ENCODE measurements around the gene TSPAN12. TPM values are rescaled to one million over a fixed set of nuclear protein-coding genes. Genes with fewer than 3 reads are reported as not detected.

Gene TSPAN12
- total and polyA plus RNA-seq, 5 experiments from 2014 or later, result not detected

DNA sequence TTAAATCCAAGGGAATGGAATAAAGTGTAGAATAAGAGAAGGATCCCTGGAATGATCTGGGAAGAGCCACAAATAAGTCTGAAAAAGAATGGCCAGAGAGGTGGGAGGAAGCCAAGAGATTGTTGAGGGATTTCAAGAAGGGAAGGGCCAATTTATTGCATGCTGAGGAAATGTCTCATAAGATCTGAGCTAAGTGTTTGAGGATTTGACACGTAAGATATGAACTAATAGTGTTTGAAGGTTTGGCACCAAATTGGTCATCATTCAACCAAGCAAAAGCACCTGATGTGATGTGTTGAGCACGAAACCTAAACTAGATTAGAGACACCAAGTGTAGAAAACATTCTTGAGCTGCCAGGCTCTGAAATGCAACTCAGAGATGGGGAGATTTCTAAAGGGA, 97.9 kb downstream of the TSPAN12 start:
- Mint-ChIP-seq H3K4me3 (no peak overlapping the region), H3K27me3 (peaks cover 3 to 9% (median 5%) of the 10 kb centered on the region in 5 donors), H3K36me3 (no peaks in the 10 kb centered on the region), H3K4me1 (no peaks in the 10 kb centered on the region), H3K27ac (no peak overlapping the region), H3K9me3 (no peaks in the 10 kb centered on the region)
- ATAC-seq (no peak), DNase-seq (no peak)
- POLR2A ChIA-PET, result no interaction called here

DNA sequence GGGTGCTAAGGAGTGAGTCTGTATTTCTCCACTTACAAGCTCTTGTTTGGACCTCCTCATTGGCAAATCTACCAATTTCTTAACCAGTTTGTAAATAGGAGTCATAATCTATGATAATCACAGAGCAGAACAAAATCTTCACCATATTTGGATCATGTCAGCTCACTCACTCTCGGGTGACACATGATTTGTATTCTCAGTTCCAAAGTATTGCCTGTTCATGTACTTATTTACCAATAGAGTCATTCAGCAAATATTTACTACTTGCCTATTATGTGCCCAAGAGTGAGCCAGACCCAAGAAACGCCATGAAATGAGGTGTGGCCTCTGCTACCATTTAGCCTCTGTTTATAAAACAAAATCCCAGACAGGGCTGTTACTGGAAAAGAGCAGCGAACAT, 114.8 kb downstream of the TSPAN12 start:
- no peak for ATAC-seq
- no peaks in the 10 kb centered on the region for H3K4me1 Mint-ChIP-seq
- no peak overlapping the region for H3K4me3 Mint-ChIP-seq
- peaks cover 0 to 11% (median 4%) of the 10 kb centered on the region in 5 donors for H3K27me3 Mint-ChIP-seq
- no peak overlapping the region for H3K27ac Mint-ChIP-seq
- H3K36me3 Mint-ChIP-seq, result no peaks in the 10 kb centered on the region
- H3K9me3 Mint-ChIP-seq, result no peaks in the 10 kb centered on the region
- POLR2A ChIA-PET, result no interaction called here
- no peak for DNase-seq

DNA sequence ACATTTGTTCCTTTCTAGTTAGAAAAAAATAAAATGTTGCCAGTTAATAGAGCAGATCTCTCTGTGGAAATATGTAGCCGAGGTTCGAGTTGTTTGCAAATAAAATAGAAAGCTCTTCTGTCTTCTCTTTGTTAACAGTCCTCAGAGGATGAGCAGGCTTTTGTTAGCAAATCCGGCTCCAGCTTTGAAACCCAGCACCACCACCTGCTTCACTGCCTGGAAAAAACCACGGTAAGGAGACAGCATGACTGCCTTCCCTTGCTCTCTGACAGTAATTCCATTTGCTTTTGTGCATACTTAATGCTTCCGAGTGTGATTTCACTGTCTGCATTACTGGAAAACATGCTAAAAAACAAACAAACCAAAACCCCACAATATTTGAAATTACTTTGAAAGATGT, 115.6 kb downstream of the TSPAN12 start:
- DNase-seq (no peak), ATAC-seq (no peak)
- H3K36me3 Mint-ChIP-seq, result no peaks in the 10 kb centered on the region
- no peak overlapping the region for H3K27ac Mint-ChIP-seq
- POLR2A ChIA-PET, result no interaction called here
- peaks cover 0 to 11% (median 9%) of the 10 kb centered on the region in 5 donors for H3K27me3 Mint-ChIP-seq
- peaks cover 0 to 1% (median 0%) of the 10 kb centered on the region in 9 donors for H3K9me3 Mint-ChIP-seq
- no peaks in the 10 kb centered on the region for H3K4me1 Mint-ChIP-seq
- no peak overlapping the region for H3K4me3 Mint-ChIP-seq

DNA sequence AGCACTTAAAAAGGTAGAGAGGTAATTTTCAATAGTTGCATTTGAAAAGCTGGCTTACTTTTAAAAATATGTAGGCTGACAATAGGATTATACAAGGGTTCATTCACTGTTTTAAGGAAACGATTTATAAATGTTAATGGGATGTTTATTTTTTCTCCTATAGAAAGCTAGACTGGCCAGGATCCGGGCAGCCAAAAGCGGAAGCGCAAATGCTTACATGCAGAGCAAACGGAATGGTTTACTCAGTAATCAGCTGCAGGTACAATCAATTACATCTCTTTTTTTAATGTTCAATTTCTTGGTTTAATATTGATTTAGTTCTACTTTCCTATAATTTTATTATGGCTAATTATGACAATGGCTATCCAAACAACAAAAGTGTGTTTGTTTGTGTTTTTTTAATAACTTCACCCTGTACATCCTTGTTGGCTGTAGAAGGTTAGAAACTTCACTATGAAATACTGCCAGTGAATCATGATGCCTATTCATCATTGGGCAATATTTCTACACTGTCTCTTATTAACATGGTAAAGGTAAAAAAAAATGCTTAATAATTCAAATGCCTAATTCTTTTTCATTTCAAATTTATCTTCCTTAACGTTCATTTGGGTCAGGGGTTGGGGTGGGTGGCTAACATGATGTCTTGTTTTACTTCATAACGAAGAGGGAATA, 116.4 kb downstream of the TSPAN12 start:
- ATAC-seq (no peak), DNase-seq (no peak)
- H3K9me3 Mint-ChIP-seq, result peaks cover 0 to 2% (median 0%) of the 10 kb centered on the region in 9 donors
- H3K36me3 Mint-ChIP-seq, result no peaks in the 10 kb centered on the region
- H3K4me1 Mint-ChIP-seq, result no peaks in the 10 kb centered on the region
- H3K27ac Mint-ChIP-seq, result no peak overlapping the region
- no peak overlapping the region for H3K4me3 Mint-ChIP-seq
- H3K27me3 Mint-ChIP-seq, result peaks cover 2 to 12% (median 11%) of the 10 kb centered on the region in 5 donors
- POLR2A ChIA-PET, result no interaction called here

DNA sequence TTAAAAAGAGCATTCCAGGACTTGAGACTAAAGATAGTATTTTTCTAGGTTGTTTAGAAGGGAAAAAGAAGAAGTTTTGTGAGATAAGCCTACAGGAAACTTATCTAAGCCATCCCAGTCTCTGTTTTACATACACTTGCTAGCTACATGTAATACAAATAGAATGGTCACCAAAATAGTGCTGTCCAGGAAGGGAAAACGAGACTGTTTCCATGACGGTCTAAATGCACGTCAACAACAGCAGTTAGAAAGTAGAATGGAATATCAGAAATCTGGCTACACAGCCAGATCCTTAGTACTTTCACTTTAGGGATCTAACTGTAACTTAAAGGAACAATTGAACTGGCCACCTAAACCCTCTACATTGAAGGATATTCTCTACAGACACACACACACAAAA, 117.6 kb downstream of the TSPAN12 start:
- H3K4me3 Mint-ChIP-seq, result no peak overlapping the region
- DNase-seq, result no peak

DNA sequence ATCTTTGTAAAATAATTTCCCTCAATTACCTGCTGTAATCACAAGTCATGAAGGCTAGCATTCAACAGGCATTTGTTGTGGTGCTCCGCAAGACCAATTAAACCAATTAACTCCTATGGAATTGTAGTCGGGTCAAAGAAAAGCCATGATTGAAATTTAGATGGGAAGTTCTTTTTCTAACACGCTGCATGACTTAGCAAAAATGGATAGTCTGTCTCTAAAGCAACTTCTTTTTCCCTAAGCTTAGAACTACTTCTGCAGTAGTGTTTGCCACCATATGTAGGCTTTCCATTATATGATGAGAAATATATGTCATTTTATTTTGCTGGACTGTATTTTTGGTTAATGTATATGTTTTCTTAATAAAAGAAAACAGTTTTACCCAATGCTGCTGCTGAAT, 119.1 kb downstream of the TSPAN12 start:
- Mint-ChIP-seq H3K9me3 (peaks cover 0 to 2% (median 0%) of the 10 kb centered on the region in 9 donors), H3K36me3 (no peaks in the 10 kb centered on the region), H3K4me1 (no peaks in the 10 kb centered on the region), H3K4me3 (no peak overlapping the region), H3K27ac (no peak overlapping the region), H3K27me3 (peaks cover 2 to 10% (median 8%) of the 10 kb centered on the region in 5 donors)
- no peak for ATAC-seq
- POLR2A ChIA-PET, result no interaction called here
- DNase-seq, result no peak

More for the DNA sequence above, 117.6 kb downstream of the TSPAN12 start:
- peaks cover 0 to 2% (median 0%) of the 10 kb centered on the region in 9 donors for H3K9me3 Mint-ChIP-seq
- no peak overlapping the region for H3K27ac Mint-ChIP-seq
- no peaks in the 10 kb centered on the region for H3K4me1 Mint-ChIP-seq
- ATAC-seq, result no peak
- peaks cover 2 to 11% (median 8%) of the 10 kb centered on the region in 5 donors for H3K27me3 Mint-ChIP-seq
- H3K36me3 Mint-ChIP-seq, result no peaks in the 10 kb centered on the region
- POLR2A ChIA-PET, result no interaction called here

Other genes with a start within 250 kb of the TSPAN12 start
- gene ING3, start 92.6 kb upstream of the TSPAN12 start, total RNA-seq, result 10 to 100 TPM; 29.4 to 29.7 TPM
- gene ING3, start 92.6 kb upstream of the TSPAN12 start, polyA plus RNA-seq, result 10 to 100 TPM; 27.8 to 34.3 (median 28.1) TPM
- not detected for gene CPED1, start 130.6 kb upstream of the TSPAN12 start, total RNA-seq
- gene CPED1, start 130.6 kb upstream of the TSPAN12 start, polyA plus RNA-seq, result not detected